Hepatocyte (in vitro differentiated cells): ENCODE data around the gene MYO1D. TPM values are rescaled to one million over a fixed set of nuclear protein-coding genes. Genes with fewer than 3 reads are reported as not detected.

ENCODE experiments used
- DNase-seq: peaks from one replicate; pipeline ENCODE4 v3.0.0-alpha.2; 2016; ENCODE audit warnings: low spot score
- H2AFZ ChIP-seq: fragments of 200-600 bp; sonication (generic); 2 replicates; pipeline ENCODE4 v1.6.0; 2016; ENCODE audit warnings: antibody characterized with exemption, mild to moderate bottlenecking
- H3K27ac ChIP-seq: fragments of 200-600 bp; sonication (generic); 2 replicates; pipeline ENCODE4 v1.5.1; 2016; ENCODE audit warnings: mild to moderate bottlenecking
- H3K27me3 ChIP-seq: fragments of 200-600 bp; sonication (generic); 2 replicates; pipeline ENCODE4 v1.6.1; 2016
- H3K36me3 ChIP-seq: fragments of 200-600 bp; sonication (generic); replicated peaks from 2 replicates; pipeline ENCODE4 v1.5.1; 2016; ENCODE audit warnings: low read depth; ENCODE audit not compliant: insufficient read depth
- H3K4me1 ChIP-seq: fragments of 200-600 bp; sonication (generic); 2 replicates; pipeline ENCODE4 v1.5.1; 2016; ENCODE audit warnings: mild to moderate bottlenecking, moderate library complexity; ENCODE audit not compliant: insufficient read depth
- H3K4me2 ChIP-seq: fragments of 200-600 bp; sonication (generic); 2 replicates; pipeline ENCODE4 v1.6.0; 2016
- H3K4me3 ChIP-seq: fragments of 200-600 bp; sonication (generic); 2 replicates; pipeline ENCODE4 v1.5.1; 2016; ENCODE audit warnings: mild to moderate bottlenecking
- H3K79me2 ChIP-seq: fragments of 200-600 bp; sonication (generic); 2 replicates; pipeline ENCODE4 v1.6.0; 2017; ENCODE audit warnings: mild to moderate bottlenecking
- H3K9me2 ChIP-seq: fragments of 200-600 bp; sonication (generic); replicated peaks from 2 replicates; pipeline ENCODE4 v1.6.0; 2017; ENCODE audit warnings: mild to moderate bottlenecking; ENCODE audit not compliant: insufficient read depth
- H3K9me3 ChIP-seq: fragments of 200-600 bp; sonication (generic); 2 replicates; pipeline ENCODE4 v1.5.1; 2016; ENCODE audit warnings: low read depth, mild to moderate bottlenecking
- H4K20me1 ChIP-seq: fragments of 200-600 bp; sonication (generic); 2 replicates; pipeline ENCODE4 v1.6.0; 2016; ENCODE audit warnings: mild to moderate bottlenecking; ENCODE audit not compliant: insufficient read depth, poor library complexity, severe bottlenecking
- EZH2 ChIP-seq: fragments of 200-600 bp; sonication (generic); IDR thresholded peaks from 2 replicates; pipeline ENCODE4 v1.6.1; 2016; ENCODE audit warnings: antibody characterized with exemption, mild to moderate bottlenecking, borderline replicate concordance
- EZH2phosphoT487 ChIP-seq: fragments of 200-600 bp; sonication (generic); IDR thresholded peaks from one replicate; pipeline ENCODE4 v1.6.1; 2018; ENCODE audit warnings: antibody characterized with exemption, mild to moderate bottlenecking, low read depth, moderate library complexity; ENCODE audit not compliant: unreplicated experiment, severe bottlenecking
- WGBS: methylation state at CpG from one replicate; pipeline ENCODE4 v1.1.6; 2016; ENCODE audit warnings: low lambda C conversion rate; ENCODE audit errors: missing lambda C conversion rate; 5-methylcytosine and 5-hydroxymethylcytosine counted together
- polyA plus RNA-seq: library from polyadenylated mRNA; unstranded; fragments of >200 nt; fragmentation: Nextera tagmentation; extraction: Ambion mirVana; gene quantifications from 2 replicates; pipeline ENCODE4 v1.2.1, GENCODE V29; 2016
- total RNA-seq: library from RNA; depleted of rRNA; stranded (reverse); fragments of >200 nt; gene quantifications from 2 replicates; pipeline ENCODE4 v1.2.3, GENCODE V29; 2014
- TF ChIP-seq, protein P1 (sequence below): fragments of 200-600 bp; sonication (generic); IDR thresholded peaks from 2 replicates; pipeline ENCODE4 v1.5.1; 2016; ENCODE audit warnings: antibody characterized with exemption, mild to moderate bottlenecking; ENCODE audit not compliant: poor library complexity

MYO1D gene
- total and polyA plus RNA-seq, 2 experiments from 2014 or later: 36.2 to 89.0 TPM

GRCh38 chr17:32488604-32489180 is 388.2 kb downstream of the MYO1D start:
- peaks cover 7% of the 10 kb centered on the region for H3K4me1 ChIP-seq

DNA sequence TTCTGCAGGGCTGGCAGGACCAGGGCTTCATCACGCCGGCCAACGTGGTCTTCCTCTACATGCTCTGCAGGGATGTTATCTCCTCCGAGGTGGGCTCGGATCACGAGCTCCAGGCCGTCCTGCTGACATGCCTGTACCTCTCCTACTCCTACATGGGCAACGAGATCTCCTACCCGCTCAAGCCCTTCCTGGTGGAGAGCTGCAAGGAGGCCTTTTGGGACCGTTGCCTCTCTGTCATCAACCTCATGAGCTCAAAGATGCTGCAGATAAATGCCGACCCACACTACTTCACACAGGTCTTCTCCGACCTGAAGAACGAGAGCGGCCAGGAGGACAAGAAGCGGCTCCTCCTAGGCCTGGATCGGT is 388.8 kb downstream of the MYO1D start:
- DNase-seq: no peak
- TF ChIP-seq EZH2phosphoT487 (no peak), EZH2 (no peak)
- TF ChIP-seq, protein P1, sequence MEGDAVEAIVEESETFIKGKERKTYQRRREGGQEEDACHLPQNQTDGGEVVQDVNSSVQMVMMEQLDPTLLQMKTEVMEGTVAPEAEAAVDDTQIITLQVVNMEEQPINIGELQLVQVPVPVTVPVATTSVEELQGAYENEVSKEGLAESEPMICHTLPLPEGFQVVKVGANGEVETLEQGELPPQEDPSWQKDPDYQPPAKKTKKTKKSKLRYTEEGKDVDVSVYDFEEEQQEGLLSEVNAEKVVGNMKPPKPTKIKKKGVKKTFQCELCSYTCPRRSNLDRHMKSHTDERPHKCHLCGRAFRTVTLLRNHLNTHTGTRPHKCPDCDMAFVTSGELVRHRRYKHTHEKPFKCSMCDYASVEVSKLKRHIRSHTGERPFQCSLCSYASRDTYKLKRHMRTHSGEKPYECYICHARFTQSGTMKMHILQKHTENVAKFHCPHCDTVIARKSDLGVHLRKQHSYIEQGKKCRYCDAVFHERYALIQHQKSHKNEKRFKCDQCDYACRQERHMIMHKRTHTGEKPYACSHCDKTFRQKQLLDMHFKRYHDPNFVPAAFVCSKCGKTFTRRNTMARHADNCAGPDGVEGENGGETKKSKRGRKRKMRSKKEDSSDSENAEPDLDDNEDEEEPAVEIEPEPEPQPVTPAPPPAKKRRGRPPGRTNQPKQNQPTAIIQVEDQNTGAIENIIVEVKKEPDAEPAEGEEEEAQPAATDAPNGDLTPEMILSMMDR: no peak
- H2AFZ ChIP-seq: no peak overlapping the region
- peak overlapping the region; percentile 97 for H3K4me2 ChIP-seq
- no peak overlapping the region for H3K4me3 ChIP-seq
- no peaks in the 10 kb centered on the region for H4K20me1 ChIP-seq
- H3K27ac ChIP-seq: no peak overlapping the region
- no peaks in the 10 kb centered on the region for H3K9me3 ChIP-seq
- H3K79me2 ChIP-seq: no peaks in the 10 kb centered on the region
- peaks cover 7% of the 10 kb centered on the region for H3K4me1 ChIP-seq
- 94% methylated on average over 16 of the region's 16 CpGs for WGBS
- H3K27me3 ChIP-seq: no peaks in the 10 kb centered on the region
- no peaks in the 10 kb centered on the region for H3K36me3 ChIP-seq
- no peaks in the 10 kb centered on the region for H3K9me2 ChIP-seq

More at GRCh38 chr17:32488604-32489180, 388.2 kb downstream of the MYO1D start:
- no peaks in the 10 kb centered on the region for H3K36me3 ChIP-seq
- no peak for DNase-seq
- H3K9me3 ChIP-seq: no peaks in the 10 kb centered on the region
- H3K79me2 ChIP-seq: no peaks in the 10 kb centered on the region
- no peaks in the 10 kb centered on the region for H3K27me3 ChIP-seq
- H3K27ac ChIP-seq: no peak overlapping the region
- no peak overlapping the region for H2AFZ ChIP-seq
- H4K20me1 ChIP-seq: no peaks in the 10 kb centered on the region
- 94% methylated on average over 13 of the region's 13 CpGs for WGBS
- H3K4me3 ChIP-seq: no peak overlapping the region
- no peaks in the 10 kb centered on the region for H3K9me2 ChIP-seq
- H3K4me2 ChIP-seq: no peak overlapping the region
- no peak for TF ChIP-seq EZH2phosphoT487
- TF ChIP-seq, protein P1: no peak
- TF ChIP-seq EZH2: no peak

GRCh38 chr17:32487473-32488176 is 389.3 kb downstream of the MYO1D start:
- Histone ChIP-seq H4K20me1 (no peaks in the 10 kb centered on the region), H3K27me3 (no peaks in the 10 kb centered on the region), H3K79me2 (no peaks in the 10 kb centered on the region), H3K9me3 (no peaks in the 10 kb centered on the region), H3K4me3 (peak overlapping the region; percentile 67), H3K4me2 (peak overlapping the region; percentile 97), H3K9me2 (no peaks in the 10 kb centered on the region), H3K4me1 (peaks cover 7% of the 10 kb centered on the region), H3K27ac (no peak overlapping the region), H2AFZ (no peak overlapping the region), H3K36me3 (no peaks in the 10 kb centered on the region)
- DNase-seq: peak; percentile 40
- TF ChIP-seq, protein P1: no peak
- TF ChIP-seq EZH2phosphoT487 (no peak), EZH2 (no peak)
- WGBS: 32% methylated on average over 52 of the region's 59 CpGs
